ENCODE data around the gene DOCK11.
"Not testable (repeated sequence)": the region's sequence is repeated elsewhere in the genome, so short reads cannot be mapped to it uniquely, and the experiment has no call there.

DOCK11 gene

DNA sequence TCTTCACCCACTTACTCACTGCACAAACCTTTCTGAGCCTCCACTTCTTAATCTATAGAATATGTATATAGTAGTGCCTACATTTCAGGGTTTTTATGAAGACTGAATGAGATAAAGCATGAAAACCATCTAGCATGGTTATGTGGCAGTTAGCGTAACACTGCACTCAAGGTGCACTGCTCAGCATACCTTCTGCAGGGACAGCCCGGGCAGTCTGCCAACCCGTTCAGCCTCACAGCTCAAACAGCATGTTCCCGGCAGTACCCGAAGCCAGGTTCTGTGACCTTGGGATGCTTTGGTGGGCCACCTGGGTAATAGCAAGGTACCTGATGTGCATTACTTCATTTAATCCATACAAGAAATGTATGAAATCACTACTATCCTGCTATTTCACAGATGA is 81.4 kb downstream of the DOCK11 start:
- DNase-seq = no peak

DNA sequence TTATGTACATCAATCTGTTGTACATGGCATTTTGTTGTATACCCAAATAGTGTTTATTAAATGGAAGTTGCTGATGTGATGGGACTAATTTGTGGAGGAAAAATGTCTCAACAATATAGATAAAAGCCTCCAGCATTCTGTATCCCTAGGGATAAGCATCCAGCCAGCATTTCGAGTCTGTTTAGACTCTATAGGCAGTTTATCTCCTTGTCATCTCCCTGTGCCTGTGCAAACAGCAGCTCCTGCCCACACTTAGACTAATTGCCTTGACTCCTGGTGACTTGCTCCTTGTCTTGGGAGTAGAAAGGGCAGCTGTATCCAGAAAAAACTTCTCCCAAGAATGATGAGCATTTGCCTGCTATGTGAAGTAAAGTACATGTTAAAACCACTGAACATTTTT is 83.8 kb downstream of the DOCK11 start:
- DNase-seq = no peak

DNA sequence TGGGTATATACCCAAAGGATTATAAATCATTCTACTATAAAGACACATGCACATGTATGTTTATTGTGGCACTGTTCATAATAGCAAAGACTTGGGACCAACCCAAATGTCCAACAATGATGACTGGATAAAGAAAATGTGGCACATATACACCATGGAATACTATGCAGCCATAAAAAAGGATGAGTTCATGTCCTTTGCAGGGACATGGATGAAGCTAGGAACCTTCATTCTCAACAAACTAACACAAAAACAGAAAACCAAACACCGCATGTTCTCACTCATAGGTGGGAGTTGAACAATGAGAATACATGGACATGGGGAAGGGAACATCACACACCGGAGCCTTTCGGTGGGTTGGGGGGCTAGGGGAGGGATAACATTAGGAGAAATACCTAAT is 87.3 kb downstream of the DOCK11 start:
- not testable (repeated sequence) for DNase-seq

DNA sequence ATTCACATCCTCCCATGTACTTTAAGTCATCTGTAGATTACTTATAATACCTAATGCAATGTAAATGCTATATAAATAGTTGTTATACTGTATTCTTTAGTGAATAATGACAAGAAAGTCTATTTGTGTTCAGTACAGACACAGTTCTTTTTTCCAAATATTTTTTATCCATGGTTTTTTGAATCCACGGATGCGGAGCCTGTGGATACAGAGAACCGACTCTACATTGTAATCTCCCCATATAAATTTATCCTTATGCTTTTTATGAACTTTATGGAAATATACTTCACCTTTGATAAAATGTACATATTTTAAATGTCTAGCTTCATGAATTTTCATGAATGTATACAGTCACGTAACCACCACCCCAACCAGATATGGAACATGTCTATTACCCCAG is 88.2 kb downstream of the DOCK11 start:
- no peak for DNase-seq

DNA sequence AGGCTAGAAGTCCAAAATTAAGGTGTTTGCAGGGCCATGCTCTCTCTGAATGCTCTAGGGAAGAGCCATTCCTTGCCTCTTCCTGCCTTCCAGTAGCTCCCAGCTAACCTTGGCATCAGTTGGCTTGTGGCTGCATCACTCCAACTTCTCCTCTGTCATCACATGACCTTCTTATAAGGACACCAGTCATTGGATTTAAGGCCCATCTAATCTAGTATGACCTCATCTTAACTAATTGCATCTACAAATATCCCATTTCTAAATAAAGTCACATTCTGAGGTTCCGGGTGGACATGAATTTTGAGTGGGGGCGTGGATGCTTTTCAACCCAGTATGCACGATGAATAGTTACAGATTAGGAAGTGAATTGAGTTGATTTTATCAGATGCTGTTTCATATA is 89.7 kb downstream of the DOCK11 start:
- DNase-seq = no peak

DNA sequence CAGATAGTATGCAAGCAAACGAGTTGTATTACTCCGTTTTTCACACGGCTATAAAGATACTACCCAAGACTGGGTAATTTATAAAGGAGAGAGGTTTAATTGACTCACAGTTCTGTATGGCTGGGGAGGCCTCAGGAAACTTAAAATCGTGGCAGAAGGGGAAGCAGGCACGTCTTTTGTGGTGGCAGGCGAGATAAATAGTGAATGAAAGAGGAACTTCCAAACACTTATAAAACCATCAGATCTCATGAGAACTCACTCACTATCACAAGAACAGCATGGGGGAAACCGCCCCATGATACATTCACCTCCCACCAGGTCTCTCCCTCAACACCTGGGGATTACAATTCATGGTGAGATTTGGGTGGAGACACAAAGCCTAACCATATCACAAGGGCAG is 90.6 kb downstream of the DOCK11 start:
- not testable (repeated sequence) for DNase-seq

DNA sequence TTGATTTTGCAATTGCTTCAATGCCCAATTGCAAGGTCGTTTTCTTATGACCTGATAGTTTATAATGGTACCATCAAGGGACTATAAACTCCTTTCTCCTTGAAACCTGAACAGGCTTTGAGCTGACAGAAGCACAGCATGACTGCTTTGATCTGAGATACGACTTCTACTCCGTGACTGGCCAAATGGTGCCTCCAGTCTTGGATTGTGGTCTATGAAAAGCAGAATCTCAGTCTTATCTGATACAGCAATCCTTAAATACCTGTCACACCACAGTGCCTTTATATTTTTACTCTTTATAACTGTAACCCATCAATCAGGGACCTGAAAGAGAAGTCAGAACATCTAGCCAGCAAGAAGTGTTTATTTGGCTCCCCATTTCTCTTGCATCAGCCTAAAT is 93.1 kb downstream of the DOCK11 start:
- DNase-seq = no peak

DNA sequence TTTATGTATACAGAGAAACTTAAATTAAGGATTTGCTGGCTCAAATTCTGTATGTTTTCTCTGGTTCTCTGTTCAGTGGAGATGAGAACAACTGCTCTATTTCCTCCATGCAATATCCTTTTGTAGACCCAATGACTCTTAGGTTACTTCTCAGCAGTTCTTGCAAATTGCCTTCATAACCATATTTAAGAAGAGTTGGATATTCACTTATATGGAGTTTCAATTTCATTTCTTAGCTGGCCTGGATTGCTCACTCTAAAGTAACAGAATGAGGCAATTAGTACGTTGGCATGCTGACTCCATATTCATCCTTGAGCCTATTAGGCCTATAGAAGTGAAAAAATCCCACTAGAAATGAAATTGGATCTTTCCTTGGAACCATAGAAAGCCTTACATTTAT is 93.6 kb downstream of the DOCK11 start:
- no peak for DNase-seq

DNA sequence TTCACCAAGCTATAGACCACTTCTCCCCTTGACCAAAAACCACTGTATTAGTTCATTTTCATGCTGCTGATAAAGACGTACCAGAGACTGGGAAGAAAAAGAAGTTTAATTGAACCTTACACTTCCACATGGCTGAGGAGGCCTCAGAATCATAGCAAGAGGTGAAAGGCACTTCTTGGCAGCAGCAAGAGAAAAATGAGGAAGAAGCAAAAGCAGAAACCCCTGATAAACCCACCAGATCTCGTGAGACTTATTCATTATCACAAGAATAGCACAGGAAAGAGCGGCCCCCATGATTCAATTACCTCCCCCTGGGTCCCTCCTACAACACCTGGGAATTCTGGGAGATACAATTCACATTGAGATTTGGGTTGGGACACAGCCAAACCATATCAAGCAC is 97.8 kb downstream of the DOCK11 start:
- DNase-seq = no peak

DNA sequence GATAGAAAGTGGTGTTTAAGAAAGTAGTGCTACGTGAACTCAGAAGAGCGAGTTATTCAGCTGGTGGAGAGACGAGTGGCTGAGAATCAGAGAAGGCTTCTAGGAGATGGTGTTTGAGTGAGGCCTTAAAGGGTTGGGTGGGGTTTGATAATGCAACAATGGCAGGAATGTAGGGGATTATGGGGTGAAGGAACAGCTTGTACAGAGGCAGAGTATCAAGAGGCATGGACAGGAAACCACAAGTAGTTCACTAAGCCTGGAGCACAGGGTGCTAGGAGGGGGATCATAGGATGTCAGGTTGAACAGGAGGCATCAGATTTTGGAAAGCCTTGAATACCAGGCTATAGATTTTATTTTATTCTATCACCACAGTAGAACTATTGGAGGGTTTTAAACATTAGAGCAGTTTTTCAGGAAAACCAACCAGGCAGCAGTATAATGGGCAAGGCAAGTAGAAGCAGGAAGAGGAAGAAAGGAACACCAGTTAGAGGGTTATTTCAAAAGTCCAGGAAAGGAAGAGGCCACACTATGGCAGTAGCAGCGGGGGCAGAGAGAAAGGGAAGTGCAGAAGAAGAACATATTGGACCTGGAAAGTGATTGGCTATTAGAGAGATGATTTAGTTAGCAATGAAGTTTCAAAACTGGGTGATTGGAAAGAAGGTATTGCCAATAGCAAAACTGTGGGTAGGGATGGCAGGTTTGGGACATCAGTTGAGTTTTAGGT is 99.2 kb downstream of the DOCK11 start:
- no peak for DNase-seq

DNA sequence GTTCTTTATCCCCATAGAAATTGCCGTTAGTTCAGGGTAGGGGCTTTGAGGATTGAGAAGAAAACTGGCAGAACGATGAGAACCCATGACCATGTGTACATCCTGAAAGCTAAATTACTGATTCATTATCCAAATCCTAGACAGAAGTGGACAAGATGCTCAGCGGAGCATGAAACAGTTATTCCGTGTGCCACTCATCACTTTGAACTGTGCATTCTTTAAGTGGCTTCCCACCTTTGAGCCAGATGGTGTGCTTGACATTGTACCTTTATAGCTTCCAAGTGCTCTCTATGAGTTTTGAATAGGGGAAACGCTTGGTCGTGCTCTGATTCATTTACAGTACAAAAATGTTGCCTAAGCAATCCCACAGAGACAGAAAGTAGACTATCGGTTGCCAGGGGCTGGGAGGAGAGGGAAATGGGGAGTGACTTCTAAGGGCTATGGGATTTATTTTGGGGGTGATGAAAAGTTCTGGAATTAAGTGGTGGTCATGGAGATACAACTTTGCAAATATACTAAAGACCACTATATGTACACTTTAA is 100.0 kb downstream of the DOCK11 start:
- DNase-seq = no peak

DNA sequence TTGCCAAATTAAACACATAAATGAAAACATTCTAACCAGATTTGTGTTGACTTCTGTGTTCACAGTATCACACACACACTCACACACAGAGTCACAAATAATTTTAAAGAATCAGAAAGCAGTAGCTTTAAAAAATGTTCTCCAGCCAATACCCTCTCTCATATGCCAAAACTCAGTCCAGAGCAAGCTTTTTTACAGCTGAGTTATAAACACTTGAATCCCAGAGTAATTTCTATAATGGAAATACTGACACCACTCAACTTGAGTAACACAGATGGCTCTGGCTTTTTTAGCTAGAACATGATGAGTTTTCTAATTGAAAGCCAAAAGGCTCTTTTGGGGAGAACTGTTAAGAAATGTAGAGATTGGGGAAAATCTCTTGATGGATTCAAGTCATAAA is 100.8 kb downstream of the DOCK11 start:
- no peak for DNase-seq

DNA sequence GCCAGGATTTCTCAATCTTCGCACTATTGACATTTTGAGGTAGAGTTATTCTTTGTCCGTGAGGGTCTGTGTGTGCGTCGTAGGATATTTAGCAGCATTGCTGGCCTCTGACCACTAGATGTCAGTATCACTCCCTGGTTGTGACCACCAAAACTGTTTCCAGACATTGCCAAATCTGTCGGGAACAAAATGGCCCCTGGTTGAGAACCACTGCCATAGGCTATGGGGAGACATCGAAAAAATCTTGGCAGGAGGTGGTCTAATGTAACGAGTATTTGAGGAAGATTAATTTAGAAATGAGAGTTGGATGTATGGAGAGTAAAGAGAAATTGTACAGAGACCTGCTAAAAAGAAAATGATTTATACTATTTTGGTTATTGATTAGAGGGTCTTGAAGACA is 108.4 kb downstream of the DOCK11 start:
- DNase-seq = no peak

DNA sequence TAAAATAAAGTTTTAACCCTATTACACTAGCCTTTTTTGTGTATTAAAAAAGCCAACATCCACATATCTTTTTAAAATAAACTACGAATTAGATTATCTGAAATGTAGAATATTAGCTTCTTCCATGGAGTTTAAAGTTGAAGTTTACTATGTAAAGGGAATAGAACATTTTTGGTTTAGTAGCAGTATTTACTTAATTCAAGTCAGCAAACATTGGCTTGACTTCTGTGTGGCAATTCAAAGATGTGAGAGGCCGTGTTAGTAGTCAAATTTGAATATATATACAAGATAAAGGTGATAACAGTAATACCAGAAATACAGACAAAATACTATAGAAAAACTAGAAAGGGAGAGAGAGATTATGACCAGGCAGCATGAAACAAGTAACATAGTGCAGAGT is 116.7 kb downstream of the DOCK11 start:
- no peak for DNase-seq

DNA sequence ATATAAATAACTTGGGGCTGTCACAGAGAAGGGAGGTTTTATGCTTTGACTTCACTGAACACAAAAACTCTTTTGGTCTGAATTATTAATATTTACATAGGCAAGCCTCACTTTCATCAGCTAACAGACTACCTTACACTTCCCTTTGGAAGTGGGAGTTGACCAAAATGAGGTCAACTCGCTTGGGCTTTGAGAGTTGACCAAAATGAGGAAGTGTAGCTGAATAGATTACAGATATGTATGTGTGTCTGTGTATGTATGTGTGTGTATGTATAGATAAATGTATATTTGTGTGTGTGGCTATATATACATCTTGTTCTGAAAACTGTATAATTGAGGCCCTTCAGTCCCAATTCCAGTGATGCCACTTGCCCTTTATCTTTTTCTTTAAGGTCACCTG is 118.5 kb downstream of the DOCK11 start:
- no peak for DNase-seq

DNA sequence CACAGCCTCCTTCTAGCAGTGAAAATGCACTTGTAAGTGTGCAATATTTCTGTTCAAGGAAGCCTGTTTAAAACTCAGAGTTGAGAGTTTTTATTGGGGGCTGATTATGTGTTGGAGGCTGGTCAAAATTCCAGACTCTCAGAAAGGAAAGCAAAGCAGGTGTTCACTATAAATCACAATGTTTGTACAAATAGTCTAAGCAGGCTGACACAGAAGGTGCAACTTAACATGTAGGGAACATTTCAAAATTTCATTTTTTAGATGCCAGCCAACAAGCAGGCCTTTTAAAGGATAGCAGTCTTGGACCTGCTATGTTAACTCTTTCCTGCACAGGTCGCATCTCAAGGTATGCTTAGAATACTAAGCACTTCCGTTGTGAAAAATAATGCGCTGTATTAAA is 119.5 kb downstream of the DOCK11 start:
- DNase-seq = no peak

DNA sequence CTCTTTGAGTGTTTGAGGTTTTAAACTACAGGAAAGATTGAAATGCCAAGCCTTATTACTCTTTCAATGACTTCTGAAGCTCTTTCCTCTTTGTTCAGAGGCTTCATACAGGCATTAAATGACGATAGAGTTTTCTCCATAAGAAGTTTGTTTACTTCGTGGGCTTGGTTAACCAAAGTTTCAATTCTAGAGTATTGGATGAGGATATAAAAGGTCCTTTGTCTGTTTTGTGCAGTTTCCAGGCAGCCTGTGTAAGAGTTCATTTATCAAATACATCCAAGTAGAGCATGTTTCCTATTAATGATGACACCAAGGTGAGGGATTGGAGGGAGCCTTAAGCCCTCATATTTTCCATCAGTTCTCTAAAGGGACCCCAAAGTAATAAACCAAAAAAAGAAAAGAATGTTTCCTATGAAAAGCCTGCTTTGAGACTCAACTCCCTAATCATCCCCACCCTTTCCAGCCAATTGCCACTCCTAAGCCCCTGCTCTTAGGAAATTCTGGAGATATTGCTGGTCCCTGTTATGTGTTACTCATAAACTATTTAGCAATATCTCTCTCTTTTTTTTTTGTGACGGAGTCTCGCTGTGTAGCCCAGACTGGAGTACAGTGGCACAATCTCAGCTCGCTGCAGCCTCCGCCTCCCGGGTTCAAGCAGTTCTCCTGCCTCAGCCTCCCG is 125.6 kb downstream of the DOCK11 start:
- DNase-seq = no peak

DNA sequence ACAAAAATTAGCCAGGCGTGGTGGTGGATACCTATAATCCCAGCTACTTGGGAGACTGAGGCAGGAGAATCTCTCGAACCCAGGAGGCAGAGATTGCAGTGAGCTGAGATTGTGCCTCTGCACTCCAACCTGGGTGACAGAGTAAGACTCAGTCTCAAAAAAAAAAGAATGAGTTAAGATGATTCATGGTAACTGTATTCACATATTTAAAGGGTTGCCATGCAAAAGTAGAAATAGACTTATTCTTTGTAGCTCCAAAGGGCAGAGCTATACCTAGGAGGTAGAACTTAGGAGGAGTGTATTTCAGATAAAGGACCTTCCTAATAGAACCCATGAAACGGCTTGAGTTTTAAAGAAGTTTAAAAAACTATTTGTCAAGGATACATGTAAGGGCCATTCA is 127.4 kb downstream of the DOCK11 start:
- DNase-seq = no peak

DNA sequence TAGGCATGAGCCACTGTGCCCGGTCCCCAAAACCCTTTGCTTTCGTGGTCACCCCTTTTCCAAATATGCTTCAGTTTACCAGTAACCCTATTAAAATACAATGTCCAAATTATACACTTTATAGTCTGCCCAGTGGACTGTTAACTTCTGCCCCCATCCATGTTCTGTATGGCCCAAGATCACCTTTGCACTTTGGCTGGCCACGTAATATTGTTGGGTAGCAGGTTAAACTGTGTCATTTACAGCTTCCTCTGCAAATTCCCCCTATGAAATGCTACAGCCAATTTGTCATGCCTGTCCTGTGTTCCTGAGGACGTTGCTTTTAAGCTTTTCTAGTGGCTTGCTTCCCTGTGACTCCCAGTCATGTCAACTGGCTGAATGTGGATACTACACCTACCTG is 130.7 kb downstream of the DOCK11 start:
- no peak for DNase-seq

DNA sequence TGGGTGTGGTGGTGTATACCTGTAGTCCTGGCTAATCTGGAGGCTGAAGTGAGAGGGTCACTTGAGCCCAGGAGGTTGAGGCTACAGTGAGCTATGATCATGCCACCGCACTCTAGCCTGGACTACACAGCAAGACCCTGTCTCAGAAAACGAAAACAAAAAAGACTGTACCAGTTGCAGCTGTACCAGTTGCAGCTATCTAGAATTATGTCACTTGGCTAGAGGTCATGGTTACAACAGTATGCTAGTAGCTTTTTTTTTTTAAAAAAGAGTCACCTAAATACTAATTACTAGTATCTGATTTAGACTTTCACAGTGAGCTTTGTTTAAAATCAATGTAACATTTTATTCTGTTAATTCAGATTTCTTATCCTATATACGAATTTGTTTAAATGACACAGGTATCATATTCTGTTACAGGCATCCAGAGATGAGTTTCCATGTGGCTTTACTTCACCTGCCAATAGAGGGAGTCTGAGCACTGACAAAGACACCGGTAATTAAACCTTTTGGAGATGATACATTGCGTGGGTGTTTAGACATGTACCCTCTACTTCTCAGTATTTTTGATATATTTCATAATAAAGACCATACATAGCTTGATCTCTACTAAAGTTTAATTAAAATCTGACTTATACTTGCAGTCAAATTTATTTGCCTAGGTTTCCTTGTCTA is 131.6 kb downstream of the DOCK11 start:
- DNase-seq = no peak

DNA sequence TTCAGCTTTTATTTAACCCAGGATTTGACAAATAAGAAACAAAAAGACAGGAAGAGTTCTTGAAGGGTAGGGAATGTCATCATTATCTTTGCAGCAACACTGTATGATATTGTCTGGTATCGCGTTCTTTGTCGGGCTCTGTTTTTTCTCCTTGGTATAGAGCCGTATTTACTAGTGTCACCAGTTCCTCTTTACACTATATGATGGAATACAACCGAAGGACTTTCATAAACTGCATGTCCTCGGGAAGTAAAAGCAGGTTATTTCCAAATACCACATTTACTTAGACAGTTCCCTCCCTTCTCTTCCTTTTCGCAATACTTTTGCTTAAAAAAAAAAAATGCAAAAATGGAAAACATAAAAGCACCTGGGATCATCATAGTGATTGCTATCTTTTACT is 135.2 kb downstream of the DOCK11 start:
- DNase-seq = no peak

DNA sequence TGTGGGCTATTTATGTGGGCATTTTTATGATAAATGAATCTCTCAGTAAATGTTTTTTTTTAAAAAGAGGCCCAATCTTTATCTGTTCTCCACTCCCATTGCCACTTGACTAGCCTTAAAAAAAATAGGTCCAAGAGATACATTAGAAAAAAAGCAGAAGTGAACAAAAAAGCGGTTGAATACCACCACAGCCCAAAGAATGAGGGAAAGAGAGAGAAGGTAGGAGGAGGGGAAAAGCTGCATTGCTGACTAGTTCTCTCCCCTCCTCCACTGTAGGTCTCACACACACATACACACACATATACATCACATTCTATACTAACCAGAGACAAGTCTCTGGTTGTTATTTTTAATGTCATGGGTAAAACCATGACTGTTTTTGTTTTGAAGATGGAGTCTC is 136.0 kb downstream of the DOCK11 start:
- DNase-seq = no peak

DNA sequence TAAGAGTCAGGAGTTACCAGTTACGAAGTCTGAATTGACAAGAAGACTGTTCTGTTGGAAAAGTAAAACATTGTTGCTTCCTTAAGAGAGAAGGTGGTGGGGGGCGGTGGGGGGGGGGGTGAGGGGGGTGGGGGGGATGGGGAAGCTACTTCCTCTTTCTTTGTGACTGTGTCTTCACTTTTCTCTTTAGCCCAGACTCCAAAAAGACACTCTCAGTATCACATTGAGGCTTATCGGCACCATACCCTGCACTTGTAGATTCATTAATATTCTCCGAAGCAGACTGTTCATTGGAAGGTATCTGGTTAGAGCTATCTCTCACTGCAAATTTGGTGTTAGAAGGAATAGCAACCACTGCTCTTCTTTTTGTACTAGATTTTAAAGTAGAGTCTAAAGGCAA is 137.2 kb downstream of the DOCK11 start:
- DNase-seq = no peak

DNA sequence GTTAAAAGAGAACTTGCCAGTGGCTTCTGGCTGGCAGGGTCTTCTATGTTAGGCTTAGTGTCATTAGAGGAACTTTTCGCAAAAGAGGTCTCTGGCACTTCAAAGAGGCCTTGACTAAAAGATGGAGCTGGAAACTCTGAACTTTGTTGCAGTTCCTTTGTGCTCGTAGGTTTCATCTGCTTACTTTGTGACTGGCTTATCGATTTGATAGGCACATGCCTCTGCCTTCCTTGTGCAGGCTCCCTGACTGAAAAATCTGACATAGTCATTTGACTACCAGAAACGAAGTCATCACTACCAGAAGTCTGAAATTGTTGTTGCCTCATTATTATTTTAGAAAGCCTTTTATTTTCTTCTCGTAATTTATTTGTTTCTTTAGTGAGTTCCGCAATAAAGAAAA is 137.9 kb downstream of the DOCK11 start:
- no peak for DNase-seq

Measured in NCI-H1048 (cell line).